Keratinocyte (primary cell): Measurements from ENCODE around the gene ITGAE. TPM values are rescaled to one million over a fixed set of nuclear protein-coding genes. Genes with fewer than 3 reads are reported as not detected.

Experiments
- DNase-seq: peaks from one replicate; pipeline ENCODE4 v3.0.0-alpha.2; 2011; ENCODE audit warnings: low read depth, missing footprints, low spot score
- FAIRE-seq: peaks from 2 replicates; lab custom pipeline; 2011; peaks lifted over from hg19 to GRCh38; lab: Jason Lieb, UNC
- H2AFZ ChIP-seq: 2 replicates; pipeline ENCODE4 v1.6.0; 2012; ENCODE audit warnings: low read length, control low read depth, inconsistent platforms; ENCODE audit not compliant: control insufficient read depth
- H3K27ac ChIP-seq: 2 replicates; pipeline ENCODE4 v1.5.1; 2011; ENCODE audit warnings: low read length; ENCODE audit not compliant: control insufficient read depth, insufficient read depth
- H3K27me3 ChIP-seq: 3 replicates; pipeline ENCODE4 v1.6.0; 2011; ENCODE audit warnings: low read length; ENCODE audit not compliant: control insufficient read depth, insufficient read depth; ENCODE audit errors: extremely low read depth
- H3K36me3 ChIP-seq, 2 experiments: 2 replicates in 1 of 2; 3 replicates in 1 of 2; pipeline ENCODE4 v1.5.1; 2011; ENCODE audit warnings: low read length in 2 of 2, mild to moderate bottlenecking in 1 of 2; ENCODE audit not compliant: control insufficient read depth in 2 of 2, insufficient read depth in 2 of 2; ENCODE audit errors: extremely low read depth in 1 of 2
- H3K4me1 ChIP-seq: 3 replicates; pipeline ENCODE4 v1.5.1; 2011; ENCODE audit warnings: low read length; ENCODE audit not compliant: control insufficient read depth, insufficient read depth; ENCODE audit errors: extremely low read depth
- H3K4me2 ChIP-seq: 3 replicates; pipeline ENCODE4 v1.6.0; 2011; ENCODE audit warnings: low read depth, low read length; ENCODE audit not compliant: control insufficient read depth, insufficient read depth; ENCODE audit errors: extremely low read depth
- H3K4me3 ChIP-seq, 3 experiments: fragments of 200-600 bp in 1 of 3; sonication (generic) in 1 of 3; 2 replicates in 2 of 3; 3 replicates in 1 of 3; pipeline ENCODE4 v1.5.1; 2011 to 2016; ENCODE audit warnings: low read length in 3 of 3, mild to moderate bottlenecking in 3 of 3, control low read depth in 2 of 3, inconsistent platforms in 1 of 3, low read depth in 1 of 3, mixed read lengths in 1 of 3, mixed run types in 1 of 3, moderate library complexity in 1 of 3; ENCODE audit not compliant: control insufficient read depth in 2 of 3, insufficient read depth in 2 of 3; ENCODE audit errors: extremely low read depth in 1 of 3
- H3K79me2 ChIP-seq: 2 replicates; pipeline ENCODE4 v1.6.0; 2012; ENCODE audit warnings: low read length; ENCODE audit not compliant: control insufficient read depth, insufficient read depth
- H3K9ac ChIP-seq: 3 replicates; pipeline ENCODE4 v1.6.0; 2011; ENCODE audit warnings: low read length; ENCODE audit not compliant: control insufficient read depth, insufficient read depth; ENCODE audit errors: extremely low read depth
- H3K9me1 ChIP-seq: 3 replicates; pipeline ENCODE4 v1.6.0; 2011; ENCODE audit warnings: low read length; ENCODE audit not compliant: control insufficient read depth, insufficient read depth; ENCODE audit errors: extremely low read depth
- H3K9me3 ChIP-seq: 2 replicates; pipeline ENCODE4 v1.5.1; 2012; ENCODE audit warnings: low read depth, low read length; ENCODE audit not compliant: control insufficient read depth
- H4K20me1 ChIP-seq: 3 replicates; pipeline ENCODE4 v1.6.0; 2011; ENCODE audit warnings: low read length; ENCODE audit not compliant: control insufficient read depth, insufficient read depth; ENCODE audit errors: extremely low read depth
- CTCF ChIP-seq, 3 experiments: IDR thresholded peaks in 1 of 3; conservative IDR thresholded peaks in 1 of 3; optimal IDR thresholded peaks in 1 of 3; 2 replicates in 2 of 3; 3 replicates in 1 of 3; pipeline versions ENCODE3 to v1.5.1; 2011; ENCODE audit warnings: low read length in 3 of 3, mild to moderate bottlenecking in 3 of 3, moderate library complexity in 2 of 3, control low read depth in 1 of 3, inconsistent platforms in 1 of 3; ENCODE audit not compliant: insufficient read depth in 2 of 3; ENCODE audit errors: extremely low read depth in 1 of 3
- EZH2 ChIP-seq: IDR thresholded peaks from one replicate; pipeline ENCODE4 v1.6.1; 2012; ENCODE audit warnings: inconsistent platforms, mild to moderate bottlenecking, low read length, moderate library complexity
- dilution Hi-C: fragments of 300-500 bp; cut with MboI; formaldehyde crosslinking; loops from one replicate; pipeline ENCODE4 v1.7.0; 2020; ENCODE audit warnings: low sequenced_read_pairs; ENCODE audit not compliant: extremely low pct_ligation_motif_present
- polyA plus RNA-seq, 5 experiments: library from polyadenylated mRNA; depleted of rRNA in 3 of 5; stranded (reverse) in 3 of 5; stranded (forward) in 1 of 5; unstranded in 1 of 5; fragments of >200 nt; gene quantifications; 1 replicate in 1 of 5; 2 replicates in 3 of 5; 3 replicates in 1 of 5; pipeline versions ENCODE4 v1.2.1 to v1.2.3, GENCODE V29; 2011 to 2012; ENCODE audit warnings: missing spikeins in 2 of 5, low read depth in 1 of 5, low replicate concordance in 1 of 5

ITGAE gene
- polyA plus RNA-seq, 1 donor (not counting 4 experiments of a cell fraction or from before 2014, with no cell fraction given) = 66.6 TPM

- Histone ChIP-seq H3K4me2 (no peak overlapping the region), H3K79me2 (no peaks in the 10 kb centered on the region), H3K9me3 (no peaks in the 10 kb centered on the region), H3K4me3 (no peak overlapping the region), H3K27ac (no peak overlapping the region), H2AFZ (no peak overlapping the region), H3K27me3 (no peaks in the 10 kb centered on the region), H3K4me1 (peaks cover 9% of the 10 kb centered on the region), H4K20me1 (no peaks in the 10 kb centered on the region), H3K9me1 (no peaks in the 10 kb centered on the region), H3K36me3 (peaks cover 0 to 2% of the 10 kb centered on the region in 2 experiments), H3K9ac (no peak overlapping the region)
- dilution Hi-C loops = no loop called here
- TF ChIP-seq EZH2 (no peak), CTCF (optimal IDR thresholded peaks at IDR 0.05 in 1 of 3, IDR thresholded peaks at IDR 0.05 in 1 of 3, conservative IDR thresholded peaks at IDR 0.05 in 1 of 3; ENCODE audit: extremely low read depth in 1 of 3, insufficient read depth in 2 of 3, low read length in 3 of 3) (no peak)
- FAIRE-seq (no peak), DNase-seq (no peak)
Observed at GRCh38 chr17:3799181-3799945, 1.6 kb downstream of the ITGAE start.

GRCh38 chr17:3798273-3799180, 2.5 kb downstream of the ITGAE start:
- Histone ChIP-seq H3K4me1 (peaks cover 9% of the 10 kb centered on the region), H3K79me2 (no peaks in the 10 kb centered on the region), H3K4me3 (no peak overlapping the region), H3K4me2 (no peak overlapping the region), H2AFZ (no peak overlapping the region), H3K9ac (no peak overlapping the region), H3K36me3 (peaks cover 0 to 2% of the 10 kb centered on the region in 2 experiments), H3K27me3 (no peaks in the 10 kb centered on the region), H4K20me1 (no peaks in the 10 kb centered on the region), H3K9me1 (no peaks in the 10 kb centered on the region), H3K9me3 (no peaks in the 10 kb centered on the region), H3K27ac (no peak overlapping the region)
- dilution Hi-C loops = no loop called here
- DNase-seq = no peak
- FAIRE-seq = no peak
- TF ChIP-seq EZH2 (no peak), CTCF (optimal IDR thresholded peaks at IDR 0.05 in 1 of 3, IDR thresholded peaks at IDR 0.05 in 1 of 3, conservative IDR thresholded peaks at IDR 0.05 in 1 of 3; ENCODE audit: extremely low read depth in 1 of 3, insufficient read depth in 2 of 3, low read length in 3 of 3) (no peak)
